Activated T-helper 17 cell treated with anti-CD3 and anti-CD28 coated beads, Interleukin-2, amount 50 U/mL, for 72 hours (primary cell): Measurements from ENCODE around the gene CMSS1. TPM values are rescaled to one million over a fixed set of nuclear protein-coding genes. Genes with fewer than 3 reads are reported as not detected.
"Not testable (repeated sequence)": the region's sequence is repeated elsewhere in the genome, so short reads cannot be mapped to it uniquely, and the experiment has no call there.

Source experiments
- ATAC-seq: fragments of 150-1000 bp; cut with Tn5 transposase; replicated peaks from 2 replicates; pipeline ENCODE4 v1.10.0; 2021; ENCODE audit warnings: mild to moderate bottlenecking, moderate library complexity
- H3K27ac Mint-ChIP-seq: one replicate; pipeline ENCODE4 v1.8.0; 2022; ENCODE audit warnings: mixed read lengths
- H3K27me3 Mint-ChIP-seq: one replicate; pipeline ENCODE4 v1.8.0; 2022; ENCODE audit warnings: mixed read lengths
- H3K36me3 Mint-ChIP-seq: one replicate; pipeline ENCODE4 v1.8.0; 2022; ENCODE audit warnings: low read depth, mild to moderate bottlenecking, mixed read lengths
- H3K4me1 Mint-ChIP-seq: one replicate; pipeline ENCODE4 v1.8.0; 2022; ENCODE audit warnings: mixed read lengths
- H3K4me3 Mint-ChIP-seq: one replicate; pipeline ENCODE4 v1.8.0; 2022; ENCODE audit warnings: mild to moderate bottlenecking, mixed read lengths
- H3K9me3 Mint-ChIP-seq: one replicate; pipeline ENCODE4 v1.8.0; 2022; ENCODE audit warnings: mixed read lengths
- total RNA-seq, 2 donors: library from RNA; stranded (reverse); gene quantifications; one replicate each; pipeline ENCODE4 v1.2.3, GENCODE V29; 2022

Gene CMSS1
- total RNA-seq, 2 donors from 2014 or later = 29.8 to 67.4 TPM

DNA sequence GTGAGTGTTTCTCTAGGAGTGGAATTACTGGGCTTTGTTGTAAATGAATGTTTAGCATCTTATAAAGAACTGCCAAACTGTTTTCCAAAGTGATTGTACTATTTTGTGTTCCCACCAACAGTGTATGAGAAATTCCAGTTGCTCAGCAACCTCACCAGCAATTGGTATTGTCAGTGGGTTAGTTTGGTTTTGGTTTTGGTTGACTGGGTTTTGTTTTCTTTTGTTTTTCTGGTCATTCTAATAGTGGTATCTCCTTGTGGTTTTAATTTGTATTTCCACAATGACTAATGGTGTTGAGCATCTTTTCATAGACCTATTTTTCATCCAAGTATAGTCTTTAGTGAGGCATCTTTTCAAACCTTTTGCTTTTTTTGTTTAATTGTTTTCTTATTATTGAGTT is 269.5 kb downstream of the CMSS1 start:
- Mint-ChIP-seq H3K4me1 (peaks cover 13% of the 10 kb centered on the region), H3K27ac (peak overlapping the region; percentile 34), H3K27me3 (no peaks in the 10 kb centered on the region), H3K36me3 (no peaks in the 10 kb centered on the region), H3K4me3 (no peak overlapping the region), H3K9me3 (no peaks in the 10 kb centered on the region)
- ATAC-seq = peak; percentile 80

- H3K4me1 Mint-ChIP-seq = peaks cover 13% of the 10 kb centered on the region
- H3K27me3 Mint-ChIP-seq = no peaks in the 10 kb centered on the region
- H3K36me3 Mint-ChIP-seq = no peaks in the 10 kb centered on the region
- H3K27ac Mint-ChIP-seq = no peak overlapping the region
- H3K4me3 Mint-ChIP-seq = no peak overlapping the region
- H3K9me3 Mint-ChIP-seq = no peaks in the 10 kb centered on the region
- ATAC-seq = no peak
These were observed 271.2 kb downstream of the CMSS1 start for GRCh38 chr3:100088735-100089368.

GRCh38 chr3:100089812-100090668 is 272.4 kb downstream of the CMSS1 start:
- H3K36me3 Mint-ChIP-seq = no peaks in the 10 kb centered on the region
- no peaks in the 10 kb centered on the region for H3K27me3 Mint-ChIP-seq
- peaks cover 13% of the 10 kb centered on the region for H3K4me1 Mint-ChIP-seq
- H3K27ac Mint-ChIP-seq = no peak overlapping the region
- H3K4me3 Mint-ChIP-seq = no peak overlapping the region
- no peaks in the 10 kb centered on the region for H3K9me3 Mint-ChIP-seq
- ATAC-seq = peak; percentile 62

- Mint-ChIP-seq H3K4me1 (peaks cover 13% of the 10 kb centered on the region), H3K27ac (no peak overlapping the region), H3K9me3 (no peaks in the 10 kb centered on the region), H3K27me3 (no peaks in the 10 kb centered on the region), H3K4me3 (no peak overlapping the region), H3K36me3 (no peaks in the 10 kb centered on the region)
- no peak for ATAC-seq
These were observed 273.0 kb downstream of the CMSS1 start for GRCh38 chr3:100090669-100091005.

DNA sequence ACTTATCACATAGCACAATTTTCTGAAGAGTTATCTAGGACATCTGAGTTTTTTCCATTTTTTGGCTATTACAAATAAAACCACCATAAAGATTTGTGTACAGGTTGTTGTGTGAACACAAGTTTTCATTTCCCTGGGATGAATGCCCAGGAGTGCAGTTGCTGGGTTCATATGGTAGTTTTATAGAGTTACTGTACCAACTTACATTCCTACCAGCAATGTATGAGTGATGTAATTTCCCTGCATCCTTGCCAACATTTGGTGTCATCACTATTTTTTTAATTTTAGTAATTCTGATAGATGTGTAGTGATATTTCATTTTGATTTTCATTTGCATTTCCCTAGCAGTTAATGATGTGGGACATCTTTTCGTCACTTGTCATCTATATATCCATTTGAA is 276.2 kb downstream of the CMSS1 start:
- no peak for ATAC-seq
- Mint-ChIP-seq H3K27me3 (no peaks in the 10 kb centered on the region), H3K36me3 (no peaks in the 10 kb centered on the region), H3K9me3 (no peaks in the 10 kb centered on the region), H3K4me1 (peaks cover 6% of the 10 kb centered on the region), H3K27ac (no peak overlapping the region), H3K4me3 (no peak overlapping the region)

- not testable (repeated sequence) for ATAC-seq, H3K27ac Mint-ChIP-seq, H3K4me1 Mint-ChIP-seq, H3K36me3 Mint-ChIP-seq, H3K9me3 Mint-ChIP-seq, H3K27me3 Mint-ChIP-seq, H3K4me3 Mint-ChIP-seq
These were observed 278.6 kb downstream of the CMSS1 start for GRCh38 chr3:100096286-100096685.

DNA sequence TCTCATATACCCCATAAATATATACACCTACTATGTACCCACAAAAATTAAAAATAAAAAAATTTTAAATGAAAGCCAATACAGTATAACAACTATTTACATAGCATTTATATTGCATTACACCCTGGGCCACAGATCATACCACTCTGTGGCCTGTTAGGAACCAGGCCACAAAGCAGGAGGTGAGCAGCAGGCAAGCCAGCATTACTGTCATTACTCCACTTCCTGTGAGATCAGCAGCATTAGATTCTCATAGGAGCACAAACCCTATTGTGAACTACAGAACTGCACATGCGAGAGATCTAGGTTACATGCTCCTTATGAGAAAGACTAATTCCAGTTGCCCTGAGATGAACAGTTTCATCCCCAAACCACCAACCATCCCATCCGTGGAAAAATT is 279.2 kb downstream of the CMSS1 start:
- no peak overlapping the region for H3K4me3 Mint-ChIP-seq
- no peaks in the 10 kb centered on the region for H3K36me3 Mint-ChIP-seq
- no peak for ATAC-seq
- H3K9me3 Mint-ChIP-seq = no peaks in the 10 kb centered on the region
- H3K27me3 Mint-ChIP-seq = no peaks in the 10 kb centered on the region
- H3K4me1 Mint-ChIP-seq = no peaks in the 10 kb centered on the region
- no peak overlapping the region for H3K27ac Mint-ChIP-seq

GRCh38 chr3:100097919-100098783 is 280.5 kb downstream of the CMSS1 start:
- ATAC-seq = no peak
- H3K4me3 Mint-ChIP-seq = no peak overlapping the region
- H3K4me1 Mint-ChIP-seq = no peaks in the 10 kb centered on the region
- no peaks in the 10 kb centered on the region for H3K27me3 Mint-ChIP-seq
- no peak overlapping the region for H3K27ac Mint-ChIP-seq
- no peaks in the 10 kb centered on the region for H3K36me3 Mint-ChIP-seq
- no peaks in the 10 kb centered on the region for H3K9me3 Mint-ChIP-seq

- Mint-ChIP-seq H3K4me1 (no peaks in the 10 kb centered on the region), H3K4me3 (no peak overlapping the region), H3K27ac (no peak overlapping the region), H3K27me3 (no peaks in the 10 kb centered on the region), H3K9me3 (no peaks in the 10 kb centered on the region), H3K36me3 (no peaks in the 10 kb centered on the region)
- no peak for ATAC-seq
These were observed 281.1 kb downstream of the CMSS1 start for GRCh38 chr3:100098784-100099070.

DNA sequence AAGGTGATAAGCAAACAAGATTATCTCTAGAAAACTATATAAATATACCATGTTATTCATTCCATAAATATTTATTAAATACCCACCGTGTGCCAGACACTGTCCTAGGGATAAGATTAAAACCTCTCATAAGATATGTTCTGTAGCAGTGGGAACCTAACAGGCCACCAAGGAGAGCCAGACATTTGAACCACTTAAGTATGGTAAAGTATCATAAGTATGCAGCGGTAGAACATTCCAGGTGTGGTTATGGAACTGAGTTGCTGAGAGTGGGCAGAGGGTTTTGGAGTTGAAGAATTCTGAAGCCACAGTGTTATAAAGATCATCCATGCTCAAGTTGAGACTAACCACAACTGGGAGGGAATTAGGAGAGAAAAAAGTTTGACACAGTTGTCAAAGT is 282.0 kb downstream of the CMSS1 start:
- Mint-ChIP-seq H3K4me3 (no peak overlapping the region), H3K27me3 (no peaks in the 10 kb centered on the region), H3K4me1 (peaks cover 2% of the 10 kb centered on the region), H3K9me3 (no peaks in the 10 kb centered on the region), H3K27ac (no peak overlapping the region), H3K36me3 (no peaks in the 10 kb centered on the region)
- no peak for ATAC-seq

- H3K4me1 Mint-ChIP-seq = peaks cover 9% of the 10 kb centered on the region
These were observed 282.8 kb downstream of the CMSS1 start for GRCh38 chr3:100100425-100100824.

DNA sequence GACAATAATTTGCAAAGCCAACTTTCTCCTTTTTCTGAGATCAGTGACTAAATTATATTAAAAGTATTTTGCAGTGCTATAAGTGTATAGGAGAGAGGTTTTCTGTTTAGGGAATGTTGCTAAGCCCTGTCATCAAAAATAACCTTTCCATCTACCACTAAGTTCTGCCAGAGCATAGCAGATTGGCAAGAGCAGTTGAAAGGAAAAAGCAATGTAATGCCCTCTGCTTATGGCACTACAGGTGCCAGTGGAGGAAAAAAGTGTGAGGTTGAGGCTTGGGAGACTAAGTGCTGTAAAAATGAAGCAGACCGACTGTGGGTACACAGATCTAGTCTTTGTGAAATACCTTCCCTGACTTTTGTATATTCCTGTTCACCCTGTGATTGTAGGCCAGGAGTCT is 285.1 kb downstream of the CMSS1 start:
- H3K9me3 Mint-ChIP-seq = no peaks in the 10 kb centered on the region
- no peaks in the 10 kb centered on the region for H3K27me3 Mint-ChIP-seq
- H3K27ac Mint-ChIP-seq = no peak overlapping the region
- H3K4me1 Mint-ChIP-seq = peaks cover 9% of the 10 kb centered on the region
- no peaks in the 10 kb centered on the region for H3K36me3 Mint-ChIP-seq
- no peak for ATAC-seq
- H3K4me3 Mint-ChIP-seq = no peak overlapping the region

More at GRCh38 chr3:100100425-100100824, 282.8 kb downstream of the CMSS1 start:
- H3K36me3 Mint-ChIP-seq = no peaks in the 10 kb centered on the region
- H3K27ac Mint-ChIP-seq = no peak overlapping the region
- H3K9me3 Mint-ChIP-seq = no peaks in the 10 kb centered on the region
- ATAC-seq = no peak
- H3K4me3 Mint-ChIP-seq = no peak overlapping the region
- H3K27me3 Mint-ChIP-seq = no peaks in the 10 kb centered on the region

DNA sequence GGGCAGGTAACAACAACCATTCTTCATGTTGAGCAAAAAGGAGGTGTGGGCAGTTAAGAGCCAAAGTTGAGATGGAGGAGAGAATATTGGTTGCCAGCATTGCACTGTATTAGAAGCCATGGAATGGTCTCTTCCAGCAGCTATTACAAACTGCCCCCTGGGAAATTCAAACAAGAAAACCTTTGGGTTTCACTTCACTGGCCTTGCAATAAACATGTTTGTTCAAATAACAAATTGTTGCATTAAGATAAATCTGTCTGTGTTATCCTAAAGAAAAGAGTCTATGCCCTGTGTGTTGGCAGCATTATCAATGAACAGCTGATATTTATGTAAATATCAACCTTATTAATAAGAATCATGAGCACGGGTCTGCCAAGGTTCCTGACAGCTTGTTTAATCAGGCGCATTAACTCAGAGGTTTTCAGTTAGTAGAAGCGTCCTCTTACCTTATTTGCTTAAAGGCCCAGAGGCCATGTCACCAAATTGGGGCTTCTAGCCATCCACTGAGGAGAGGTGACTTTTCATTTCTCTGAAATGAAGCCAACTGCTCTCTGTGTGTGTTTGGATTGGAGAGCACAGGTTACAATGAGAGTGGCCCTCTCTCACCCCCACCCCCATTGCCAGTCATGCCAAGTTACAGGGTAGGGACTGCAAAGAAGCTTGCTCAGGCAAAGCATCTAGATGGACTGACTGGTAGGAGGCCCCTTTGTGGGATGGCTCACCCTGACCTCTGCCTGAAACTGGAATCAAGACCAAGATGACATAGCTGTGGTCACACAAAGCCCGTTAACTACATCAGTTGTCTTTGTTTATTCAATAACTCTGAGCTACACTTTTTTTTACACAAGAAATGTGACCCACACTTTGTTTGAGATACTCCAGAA is 286.1 kb downstream of the CMSS1 start:
- Mint-ChIP-seq H3K4me1 (peaks cover 9% of the 10 kb centered on the region), H3K27me3 (no peaks in the 10 kb centered on the region), H3K4me3 (no peak overlapping the region), H3K36me3 (no peaks in the 10 kb centered on the region), H3K27ac (peak overlapping the region; percentile 65), H3K9me3 (no peaks in the 10 kb centered on the region)
- peak; percentile 93 for ATAC-seq

- H3K9me3 Mint-ChIP-seq = no peaks in the 10 kb centered on the region
- peaks cover 9% of the 10 kb centered on the region for H3K4me1 Mint-ChIP-seq
- no peak overlapping the region for H3K4me3 Mint-ChIP-seq
- ATAC-seq = no peak
- H3K36me3 Mint-ChIP-seq = no peaks in the 10 kb centered on the region
- no peaks in the 10 kb centered on the region for H3K27me3 Mint-ChIP-seq
- H3K27ac Mint-ChIP-seq = peak overlapping the region; percentile 65
These were observed 286.8 kb downstream of the CMSS1 start for GRCh38 chr3:100104442-100104798.
